ENCODE measurements around the gene LRFN2.

GRCh38 chr6:40490508-40490907, 96.7 kb downstream of the LRFN2 start:
- no peak for TF ChIP-seq CTCF (conservative IDR thresholded peaks at IDR 0.05; ENCODE audit: low read depth, low read length)
- TF ChIP-seq EZH2phosphoT487 (IDR thresholded peaks at IDR 0.05; ENCODE audit: borderline replicate concordance, low read length) = no peak
- no peak for TF ChIP-seq EZH2 (IDR thresholded peaks at IDR 0.05; ENCODE audit: low read length, unreplicated experiment)
